Medulla oblongata (tissue), 1 donor: ENCODE measurements around the gene RSKR.
"Not testable (repeated sequence)": the region's sequence is repeated elsewhere in the genome, so short reads cannot be mapped to it uniquely, and the experiment has no call there.

Experiments
- DNase-seq: peaks from one replicate; pipeline ENCODE4 v3.0.0-alpha.2; 2015; ENCODE audit errors: extremely low spot score

Gene RSKR, protein sequence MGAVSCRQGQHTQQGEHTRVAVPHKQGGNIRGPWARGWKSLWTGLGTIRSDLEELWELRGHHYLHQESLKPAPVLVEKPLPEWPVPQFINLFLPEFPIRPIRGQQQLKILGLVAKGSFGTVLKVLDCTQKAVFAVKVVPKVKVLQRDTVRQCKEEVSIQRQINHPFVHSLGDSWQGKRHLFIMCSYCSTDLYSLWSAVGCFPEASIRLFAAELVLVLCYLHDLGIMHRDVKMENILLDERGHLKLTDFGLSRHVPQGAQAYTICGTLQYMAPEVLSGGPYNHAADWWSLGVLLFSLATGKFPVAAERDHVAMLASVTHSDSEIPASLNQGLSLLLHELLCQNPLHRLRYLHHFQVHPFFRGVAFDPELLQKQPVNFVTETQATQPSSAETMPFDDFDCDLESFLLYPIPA

DNA sequence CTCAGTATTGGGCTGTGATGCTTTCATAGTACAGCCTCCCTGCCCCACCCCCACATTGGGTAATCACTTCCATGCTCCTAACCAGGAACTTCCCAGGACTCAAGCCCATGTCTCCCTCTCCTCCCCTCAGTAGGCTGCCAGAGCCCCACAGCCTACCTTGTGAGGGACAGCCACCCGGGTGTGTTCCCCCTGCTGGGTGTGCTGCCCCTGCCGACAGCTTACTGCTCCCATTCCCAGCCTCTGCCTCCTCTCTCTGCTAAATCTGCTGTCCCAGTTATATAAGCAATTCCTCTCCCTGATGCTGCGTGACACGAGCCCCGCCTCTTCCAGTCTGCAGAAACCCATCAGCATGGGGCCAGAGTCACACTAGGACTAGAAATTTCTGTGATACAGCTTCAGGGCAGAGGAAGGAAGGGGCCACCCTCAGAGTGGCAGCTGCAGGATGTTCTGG is at the start of gene RSKR:
Gene RSKR (minus strand): TSS at position 255 of the 451 bp plus-strand sequence. CDS start 24 bp downstream, at position 231.
- no peak for DNase-seq

DNA sequence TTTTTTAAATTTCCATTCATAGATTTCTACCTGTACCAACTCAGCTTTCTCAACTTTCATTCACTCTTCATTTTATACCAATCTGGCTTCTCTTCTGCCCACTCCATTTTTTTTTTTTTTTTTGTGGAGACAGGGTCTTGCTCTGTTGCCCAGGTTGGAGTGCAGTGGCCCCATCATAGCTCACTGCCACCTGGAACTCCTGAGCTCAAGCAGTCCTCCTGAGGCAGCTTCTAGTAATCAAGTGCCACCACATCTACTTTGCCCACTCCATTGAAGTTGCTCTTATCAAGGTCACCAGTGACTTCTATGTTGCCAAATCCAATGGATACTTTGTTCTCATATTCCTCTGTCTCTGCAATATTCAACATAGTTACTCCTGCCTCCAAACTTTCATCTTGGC is 49.7 kb upstream of the RSKR start:
- DNase-seq = no peak

DNA sequence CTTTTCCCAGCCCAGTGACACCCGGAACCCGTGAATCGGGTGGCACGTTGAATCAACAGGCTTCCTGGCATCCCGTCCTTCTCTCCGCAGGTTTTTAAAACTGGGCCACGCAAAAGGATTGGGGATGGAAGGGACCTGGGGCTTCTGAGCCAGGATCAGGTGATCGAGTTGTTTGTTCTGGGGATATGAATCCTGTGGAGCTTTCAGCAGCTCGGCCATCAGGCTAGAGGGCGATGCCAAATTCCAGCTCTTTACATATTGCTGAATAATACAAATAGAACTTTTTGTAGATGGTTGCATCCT is 48.5 kb upstream of the RSKR start:
- DNase-seq = no peak

- peak; percentile 92 for DNase-seq
Observed at GRCh38 chr17:28661635-28662526, 47.9 kb upstream of the RSKR start, which contains the start of the genes SDF2 and SUPT6H. TSS of gene SDF2 (minus strand) at chr17:28661906. CDS start at chr17:28661876, 30 bp downstream. TSS of gene SUPT6H (plus strand) at chr17:28662205. CDS start at chr17:28673402, 11,197 bp downstream.

DNA sequence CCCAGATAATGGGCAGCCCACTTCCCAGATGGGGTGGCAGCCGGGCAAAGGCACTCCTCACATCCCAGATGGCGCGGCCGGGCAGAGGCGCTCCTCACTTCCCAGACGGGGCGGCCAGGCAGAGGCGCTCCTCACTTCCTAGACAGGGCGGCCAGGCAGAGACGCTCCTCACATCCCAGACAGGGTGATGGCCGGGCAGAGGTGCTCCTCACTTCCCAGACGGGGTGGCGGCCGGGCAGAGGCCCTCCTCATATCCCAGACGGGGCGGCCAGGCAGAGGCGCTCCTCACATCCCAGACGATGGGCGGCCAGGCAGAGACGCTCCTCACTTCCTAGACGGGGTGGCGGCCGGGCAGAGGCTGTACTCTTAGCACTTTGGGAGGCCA is 45.5 kb upstream of the RSKR start:
- not testable (repeated sequence) for DNase-seq

DNA sequence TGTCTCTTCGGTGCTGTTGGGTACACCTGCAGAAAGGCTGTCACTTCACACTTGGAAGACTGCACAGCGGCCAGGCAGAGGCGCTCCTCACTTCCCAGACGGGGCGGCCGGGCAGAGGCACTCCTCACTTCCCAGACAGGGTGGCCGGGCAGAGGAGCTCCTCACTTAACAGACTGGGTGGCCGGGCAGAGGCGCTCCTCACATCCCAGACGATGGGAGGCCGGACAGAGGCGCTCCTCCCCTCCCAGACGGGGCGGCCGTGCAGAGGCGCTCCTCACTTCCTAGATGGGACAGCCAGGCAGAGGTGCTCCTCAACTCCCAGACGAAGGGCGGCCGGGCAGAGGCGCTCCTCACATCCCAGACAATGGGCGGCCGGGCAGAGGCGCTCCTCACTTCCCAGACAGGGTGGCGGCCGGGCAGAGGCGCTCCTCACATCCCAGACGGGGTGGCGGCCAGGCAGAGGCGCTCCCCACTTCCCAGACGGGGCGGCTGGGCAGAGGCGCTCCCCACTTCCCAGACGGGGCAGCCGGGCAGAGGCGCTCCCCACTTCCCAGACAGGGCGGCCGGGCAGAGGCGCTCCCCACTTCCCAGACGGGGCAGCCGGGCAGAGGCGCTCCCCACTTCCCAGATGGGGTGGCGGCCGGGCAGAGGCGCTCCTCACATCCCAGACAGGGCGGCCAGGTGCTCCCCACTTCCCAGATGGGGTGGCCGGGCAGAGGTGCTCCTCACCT is 44.9 kb upstream of the RSKR start:
- DNase-seq = not testable (repeated sequence)

DNA sequence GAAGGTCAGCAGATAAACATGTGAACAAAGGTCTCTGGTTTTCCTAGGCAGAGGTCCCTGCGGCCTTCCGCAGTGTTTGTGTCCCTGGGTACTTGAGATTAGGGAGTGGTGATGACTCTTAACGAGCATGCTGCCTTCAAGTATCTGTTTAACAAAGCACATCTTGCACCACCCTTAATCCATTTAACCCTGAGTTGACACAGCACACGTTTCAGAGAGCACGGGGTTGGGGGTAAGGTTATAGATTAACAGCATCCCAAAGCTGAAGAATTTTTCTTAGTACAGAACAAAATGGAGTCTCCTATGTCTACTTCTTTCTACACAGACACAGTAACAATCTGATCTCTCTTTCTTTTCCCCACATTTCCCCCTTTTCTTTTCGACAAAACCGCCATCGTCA is 44.4 kb upstream of the RSKR start:
- not testable (repeated sequence) for DNase-seq

- no peak for DNase-seq
Observed at GRCh38 chr17:28657756-28658155, 43.8 kb upstream of the RSKR start.

- DNase-seq = no peak
Observed at GRCh38 chr17:28655160-28655559, 41.2 kb upstream of the RSKR start.

GRCh38 chr17:28648698-28649097 is 34.7 kb upstream of the RSKR start:
- no peak for DNase-seq

DNA sequence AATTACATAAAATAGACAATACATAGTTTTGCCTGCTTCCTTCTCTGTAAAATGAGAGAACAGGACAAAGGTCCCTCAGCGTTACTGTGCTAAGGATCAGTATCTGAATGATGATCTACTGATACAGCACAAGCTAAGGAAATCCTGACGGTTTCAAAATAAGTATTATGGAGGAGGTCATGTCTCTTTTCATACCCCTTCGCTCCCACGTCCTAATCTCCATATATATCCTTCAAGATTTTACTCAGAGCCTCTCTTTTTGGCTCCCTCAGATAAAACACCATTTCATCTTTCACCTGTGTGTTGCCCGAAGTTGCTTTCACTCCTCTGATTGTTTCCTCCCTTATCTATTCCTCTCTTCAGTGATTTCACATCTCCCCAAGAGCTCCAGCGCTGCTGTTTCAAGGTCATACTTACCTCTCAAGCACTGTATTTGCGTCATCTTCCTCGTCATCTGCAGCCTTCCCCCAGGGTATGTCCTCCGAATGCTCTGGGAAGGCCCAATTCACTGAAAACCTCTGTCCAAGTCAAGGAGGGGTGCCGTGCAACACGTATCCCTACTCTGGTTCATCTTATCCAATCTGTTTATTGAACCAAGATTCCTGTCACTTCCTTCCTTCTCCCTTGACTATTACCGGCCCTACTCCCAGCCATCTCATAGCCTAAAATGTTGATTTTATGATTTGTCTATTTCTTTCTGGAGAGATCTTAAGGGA is 32.2 kb upstream of the RSKR start:
- DNase-seq = peak; percentile 20

DNA sequence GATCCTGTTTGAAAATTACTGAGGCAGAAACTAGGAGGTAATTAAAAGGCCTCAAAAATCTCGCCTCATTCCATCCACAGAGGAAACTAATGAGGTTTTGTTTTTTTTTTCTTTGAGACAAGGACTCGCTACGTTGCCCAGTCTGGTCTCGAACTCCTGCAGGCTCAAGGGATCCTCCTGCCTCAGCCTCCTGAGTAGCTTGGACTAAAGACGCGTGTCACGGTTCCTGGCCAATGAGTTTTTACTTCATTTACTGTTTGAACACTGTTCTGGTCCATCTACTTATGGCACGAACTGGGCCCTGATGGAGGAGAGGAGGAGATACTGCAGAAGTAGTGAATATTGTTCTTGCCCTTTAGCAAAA is 31.6 kb upstream of the RSKR start:
- DNase-seq = peak; percentile 20

GRCh38 chr17:28644787-28645575 is 31.0 kb upstream of the RSKR start, which contains the start of gene BLTP2:
TSS of gene BLTP2 (minus strand) at chr17:28645158. CDS start at chr17:28645056, 102 bp downstream.
- peak; percentile 96 for DNase-seq

DNA sequence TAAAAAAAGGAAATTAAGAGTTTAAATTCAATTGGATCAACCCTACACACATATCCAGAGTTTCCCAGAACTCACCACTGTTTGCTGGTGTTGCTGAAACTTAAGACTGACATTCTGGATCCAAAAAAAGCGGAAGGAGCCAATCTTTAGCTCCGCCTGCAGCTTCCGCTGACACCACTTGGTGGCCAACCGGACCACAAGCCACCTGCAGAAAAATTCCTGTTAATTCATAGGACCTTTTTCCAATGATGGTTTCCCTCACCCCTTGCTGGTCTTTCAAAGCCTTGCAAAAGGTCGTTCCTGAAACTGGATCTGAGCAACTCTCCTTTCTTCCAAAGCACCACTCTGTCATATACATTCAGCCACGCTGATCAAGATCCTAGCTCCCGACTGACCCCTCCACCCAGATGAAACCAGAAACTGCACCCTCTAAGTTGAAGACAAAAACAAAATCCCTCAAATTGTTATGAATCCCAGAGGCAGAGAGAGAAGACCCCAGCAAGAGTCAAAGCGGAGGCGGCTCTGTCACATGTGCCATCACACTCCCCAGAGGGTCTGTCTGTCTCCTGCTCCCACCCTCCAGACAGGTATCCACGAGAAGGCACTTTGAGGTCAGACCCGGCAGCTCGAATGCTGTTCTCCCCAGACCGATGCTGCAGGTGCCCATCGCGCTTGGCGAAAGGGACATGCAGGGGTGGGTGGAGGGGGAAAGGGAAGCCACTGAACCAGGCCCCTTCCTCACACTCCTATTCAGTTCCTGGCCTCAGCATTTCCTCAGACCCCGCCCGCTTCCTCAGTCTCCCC is 30.2 kb upstream of the RSKR start:
- peak; percentile 56 for DNase-seq

DNA sequence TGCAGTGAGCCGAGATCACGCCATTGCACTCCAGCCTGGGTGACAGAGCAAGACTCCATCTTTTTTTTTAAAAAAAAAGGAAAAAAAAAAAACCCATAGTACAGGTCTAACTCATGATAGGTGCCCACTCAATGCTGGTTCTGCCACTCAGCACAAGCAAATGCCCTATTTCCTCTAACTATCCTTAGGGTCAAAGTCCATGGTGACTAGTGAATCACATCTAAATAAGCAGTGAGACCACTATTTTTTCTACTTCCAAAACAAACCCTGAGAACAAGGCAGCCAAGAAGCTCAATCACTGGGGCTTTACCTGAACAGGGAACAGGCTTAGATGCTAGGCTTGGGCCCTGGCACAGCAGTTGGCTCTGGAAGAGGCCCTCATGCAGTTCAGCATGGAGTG is 27.6 kb upstream of the RSKR start:
- DNase-seq = no peak

DNA sequence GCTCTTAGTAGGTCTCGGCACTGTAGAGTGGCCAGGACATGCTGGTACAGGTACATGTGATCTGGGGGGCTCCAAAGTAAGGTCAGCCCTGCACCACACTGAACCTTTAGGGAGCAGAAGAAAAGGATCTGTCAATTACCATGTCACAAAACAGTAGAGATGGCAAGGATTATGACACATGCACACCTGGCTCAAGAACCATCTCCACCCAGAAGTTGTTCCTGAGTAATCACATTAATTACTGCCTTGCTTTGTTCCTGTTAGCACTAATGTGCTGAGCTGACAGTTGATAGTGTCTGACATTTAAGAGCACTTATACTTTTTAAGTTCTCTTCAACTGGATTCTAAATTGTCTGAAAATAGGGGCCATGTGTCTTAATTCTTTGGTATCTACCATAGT is 21.5 kb upstream of the RSKR start:
- no peak for DNase-seq

- no peak for DNase-seq
Observed at GRCh38 chr17:28634206-28634865, 20.4 kb upstream of the RSKR start.

GRCh38 chr17:28626818-28627217 is 12.8 kb upstream of the RSKR start:
- no peak for DNase-seq

DNA sequence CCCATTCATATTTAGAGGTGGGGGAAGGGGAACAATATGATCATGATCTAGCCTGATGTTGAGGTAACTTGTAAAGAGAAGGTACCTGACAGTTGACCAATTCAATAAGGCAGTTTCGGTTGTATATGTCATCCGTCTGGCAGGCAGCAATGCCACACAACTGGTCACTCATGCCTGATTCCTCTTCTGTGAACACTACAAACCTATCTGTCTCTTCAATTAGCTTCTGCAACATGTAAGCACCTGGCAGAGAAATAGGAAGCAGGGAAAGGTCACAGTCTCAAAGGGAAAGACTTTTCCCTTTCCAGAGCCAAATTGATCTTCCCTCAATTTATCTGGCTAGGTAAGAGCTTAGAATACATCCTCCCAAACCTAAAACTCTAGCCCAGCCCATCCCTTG is 10.2 kb upstream of the RSKR start:
- no peak for DNase-seq
